ENCODE data around the gene CCR7. TPM values are rescaled to one million over a fixed set of nuclear protein-coding genes. Genes with fewer than 3 reads are reported as not detected.
A peak's percentile ranks its signal among the peaks of the same experiment; 100 is the strongest.

CCR7 gene
- total and polyA plus RNA-seq, 5 experiments from 2014 or later, result 571 to 2,008 (median 897) TPM

GRCh38 chr17:40605306-40605705 lies 40.0 kb upstream of the CCR7 start:
- no peaks in the 10 kb centered on the region for H3K9me3 Mint-ChIP-seq
- peak overlapping the region; percentile 45 to 90 (median 75) for H3K4me3 Mint-ChIP-seq
- no peaks in the 10 kb centered on the region for H3K36me3 Mint-ChIP-seq
- H3K27ac Mint-ChIP-seq, result peak overlapping the region; percentile 95 to 100 (median 100)
- DNase-seq (peak; percentile 30 to 85 (median 71)), ATAC-seq (peak; percentile 23 to 28)
- no peaks in the 10 kb centered on the region for H3K27me3 Mint-ChIP-seq
- POLR2A ChIA-PET, result interaction anchor here (0.6 to 31.1 kb wide), 12 partner anchors 8 to 296 kb away, joined by 3 to 2269 read pairs (median 9); partner anchors contain the start of gene CCR7
- H3K4me1 Mint-ChIP-seq, result peaks cover 41 to 99% (median 94%) of the 10 kb centered on the region in 4 donors

GRCh38 chr17:40604327-40605080 lies 39.2 kb upstream of the CCR7 start:
- peak overlapping the region; percentile 45 to 93 (median 78) for H3K4me3 Mint-ChIP-seq
- ATAC-seq (no peak), DNase-seq (peak in 1 of 10 donors; percentile 63)
- H3K27me3 Mint-ChIP-seq, result no peaks in the 10 kb centered on the region
- POLR2A ChIA-PET, result interaction anchor here (0.9 to 31.1 kb wide), 15 partner anchors 7 to 497 kb away, joined by 3 to 2269 read pairs (median 8); partner anchors contain the start of genes CCR7 and SMARCE1
- no peaks in the 10 kb centered on the region for H3K36me3 Mint-ChIP-seq
- peaks cover 38 to 99% (median 95%) of the 10 kb centered on the region in 4 donors for H3K4me1 Mint-ChIP-seq
- peak overlapping the region; percentile 95 to 100 (median 100) for H3K27ac Mint-ChIP-seq
- H3K9me3 Mint-ChIP-seq, result no peaks in the 10 kb centered on the region

GRCh38 chr17:40602445-40603443 lies 37.5 kb upstream of the CCR7 start:
- peak overlapping the region; percentile 71 to 93 (median 86) for H3K4me3 Mint-ChIP-seq
- H3K27me3 Mint-ChIP-seq, result no peaks in the 10 kb centered on the region
- POLR2A ChIA-PET, result interaction anchor here (0.7 to 31.1 kb wide), 16 partner anchors 9 to 1086 kb away, joined by 3 to 2269 read pairs (median 10); partner anchors contain the start of genes CCR7 and EIF1
- peak overlapping the region; percentile 95 to 100 (median 100) for H3K27ac Mint-ChIP-seq
- peaks cover 40 to 99% (median 95%) of the 10 kb centered on the region in 4 donors for H3K4me1 Mint-ChIP-seq
- H3K9me3 Mint-ChIP-seq, result no peaks in the 10 kb centered on the region
- ATAC-seq, result peak; percentile 53 to 56
- DNase-seq, result peak; percentile 44 to 93 (median 80)
- H3K36me3 Mint-ChIP-seq, result peaks cover 0 to 2% (median 0%) of the 10 kb centered on the region in 3 donors

GRCh38 chr17:40600486-40601046 lies 35.3 kb upstream of the CCR7 start:
- ATAC-seq, result no peak
- Mint-ChIP-seq H3K36me3 (peaks cover 0 to 2% (median 0%) of the 10 kb centered on the region in 3 donors), H3K27ac (peak overlapping the region; percentile 95 to 100 (median 100)), H3K4me3 (peak overlapping the region in 9 of 10 donors; percentile 32 to 90 (median 76)), H3K27me3 (no peaks in the 10 kb centered on the region), H3K4me1 (peaks cover 51 to 99% (median 98%) of the 10 kb centered on the region in 4 donors), H3K9me3 (peaks cover 0 to 2% (median 0%) of the 10 kb centered on the region in 9 donors)
- POLR2A ChIA-PET, result interaction anchor here (0.8 to 6.4 kb wide), 8 partner anchors 10 to 60 kb away, joined by 3 to 197 read pairs (median 6); partner anchors contain the start of gene CCR7
- DNase-seq, result peak in 1 of 10 donors; percentile 1

- DNase-seq (no peak), ATAC-seq (no peak)
- Mint-ChIP-seq H3K27me3 (no peaks in the 10 kb centered on the region), H3K4me3 (peak overlapping the region; percentile 53 to 86 (median 77)), H3K27ac (peak overlapping the region; percentile 95 to 100 (median 100)), H3K36me3 (peaks cover 0 to 2% (median 0%) of the 10 kb centered on the region in 3 donors), H3K9me3 (peaks cover 0 to 2% (median 0%) of the 10 kb centered on the region in 9 donors), H3K4me1 (peaks cover 52 to 99% (median 97%) of the 10 kb centered on the region in 4 donors)
- POLR2A ChIA-PET, result interaction anchor here (0.8 to 6.4 kb wide), 11 partner anchors 9 to 47 kb away, joined by 3 to 197 read pairs (median 8); partner anchors contain the start of gene CCR7
These were observed 34.1 kb upstream of the CCR7 start for GRCh38 chr17:40599468-40599763.

- Mint-ChIP-seq H3K27ac (peak overlapping the region; percentile 95 to 100 (median 100)), H3K27me3 (no peaks in the 10 kb centered on the region), H3K4me1 (peaks cover 48 to 99% (median 97%) of the 10 kb centered on the region in 4 donors), H3K36me3 (peaks cover 0 to 2% (median 0%) of the 10 kb centered on the region in 3 donors), H3K4me3 (peak overlapping the region; percentile 53 to 86 (median 77)), H3K9me3 (peaks cover 0 to 2% (median 0%) of the 10 kb centered on the region in 9 donors)
- POLR2A ChIA-PET, result interaction anchor here (0.8 to 6.4 kb wide), 10 partner anchors 10 to 62 kb away, joined by 3 to 197 read pairs (median 18); partner anchors contain the start of gene CCR7
- ATAC-seq (peak; percentile 28 to 67), DNase-seq (peak; percentile 50 to 90 (median 83))
These were observed 33.6 kb upstream of the CCR7 start for GRCh38 chr17:40598619-40599467.

- peaks cover 0 to 2% (median 0%) of the 10 kb centered on the region in 9 donors for H3K9me3 Mint-ChIP-seq
- DNase-seq (no peak), ATAC-seq (no peak)
- peaks cover 0 to 2% (median 0%) of the 10 kb centered on the region in 3 donors for H3K36me3 Mint-ChIP-seq
- H3K27ac Mint-ChIP-seq, result peak overlapping the region; percentile 95 to 100 (median 100)
- H3K4me3 Mint-ChIP-seq, result peak overlapping the region; percentile 53 to 86 (median 77)
- no peaks in the 10 kb centered on the region for H3K27me3 Mint-ChIP-seq
- H3K4me1 Mint-ChIP-seq, result peaks cover 47 to 100% (median 97%) of the 10 kb centered on the region in 4 donors
- POLR2A ChIA-PET, result interaction anchor here (1.1 to 6.4 kb wide), 13 partner anchors 9 to 61 kb away, joined by 3 to 197 read pairs (median 12); partner anchors contain the start of gene CCR7
These were observed 33.0 kb upstream of the CCR7 start for GRCh38 chr17:40598301-40598618.

- POLR2A ChIA-PET, result interaction anchor here (1.0 to 6.4 kb wide), 17 partner anchors 8 to 1091 kb away, joined by 3 to 197 read pairs (median 8); partner anchors contain the start of genes CCR7 and EIF1
- Mint-ChIP-seq H3K4me3 (peak overlapping the region; percentile 53 to 86 (median 77)), H3K36me3 (peaks cover 0 to 2% (median 0%) of the 10 kb centered on the region in 3 donors), H3K27me3 (no peaks in the 10 kb centered on the region), H3K4me1 (peaks cover 42 to 97% (median 93%) of the 10 kb centered on the region in 4 donors), H3K27ac (peak overlapping the region; percentile 95 to 100 (median 100)), H3K9me3 (peaks cover 0 to 2% (median 0%) of the 10 kb centered on the region in 9 donors)
- no peak for DNase-seq
- no peak for ATAC-seq
These were observed 32.5 kb upstream of the CCR7 start for GRCh38 chr17:40597556-40598300.

GRCh38 chr17:40597156-40597555 lies 31.9 kb upstream of the CCR7 start:
- peak overlapping the region; percentile 53 to 86 (median 77) for H3K4me3 Mint-ChIP-seq
- POLR2A ChIA-PET, result interaction anchor here (1.0 to 6.4 kb wide), 16 partner anchors 8 to 1092 kb away, joined by 3 to 197 read pairs (median 10); partner anchors contain the start of genes CCR7 and EIF1
- DNase-seq (peak in 4 of 10 donors; percentile 37 to 72 (median 65)), ATAC-seq (peak; percentile 36 to 37)
- H3K27ac Mint-ChIP-seq, result peak overlapping the region; percentile 95 to 100 (median 100)
- H3K27me3 Mint-ChIP-seq, result no peaks in the 10 kb centered on the region
- peaks cover 40 to 95% (median 89%) of the 10 kb centered on the region in 4 donors for H3K4me1 Mint-ChIP-seq
- H3K9me3 Mint-ChIP-seq, result peaks cover 0 to 2% (median 0%) of the 10 kb centered on the region in 9 donors
- peaks cover 0 to 2% (median 0%) of the 10 kb centered on the region in 3 donors for H3K36me3 Mint-ChIP-seq

Measured in naive thymus-derived CD8-positive, alpha-beta T cell (primary cell).